ENCODE data around the gene VSIG10. TPM values are rescaled to one million over a fixed set of nuclear protein-coding genes. Genes with fewer than 3 reads are reported as not detected.
A peak's percentile ranks its signal among the peaks of the same experiment; 100 is the strongest.
"Not testable (repeated sequence)": the region's sequence is repeated elsewhere in the genome, so short reads cannot be mapped to it uniquely, and the experiment has no call there.

VSIG10 gene
- total RNA-seq, 1 donor from 2014 or later, result 22.0 TPM

DNA sequence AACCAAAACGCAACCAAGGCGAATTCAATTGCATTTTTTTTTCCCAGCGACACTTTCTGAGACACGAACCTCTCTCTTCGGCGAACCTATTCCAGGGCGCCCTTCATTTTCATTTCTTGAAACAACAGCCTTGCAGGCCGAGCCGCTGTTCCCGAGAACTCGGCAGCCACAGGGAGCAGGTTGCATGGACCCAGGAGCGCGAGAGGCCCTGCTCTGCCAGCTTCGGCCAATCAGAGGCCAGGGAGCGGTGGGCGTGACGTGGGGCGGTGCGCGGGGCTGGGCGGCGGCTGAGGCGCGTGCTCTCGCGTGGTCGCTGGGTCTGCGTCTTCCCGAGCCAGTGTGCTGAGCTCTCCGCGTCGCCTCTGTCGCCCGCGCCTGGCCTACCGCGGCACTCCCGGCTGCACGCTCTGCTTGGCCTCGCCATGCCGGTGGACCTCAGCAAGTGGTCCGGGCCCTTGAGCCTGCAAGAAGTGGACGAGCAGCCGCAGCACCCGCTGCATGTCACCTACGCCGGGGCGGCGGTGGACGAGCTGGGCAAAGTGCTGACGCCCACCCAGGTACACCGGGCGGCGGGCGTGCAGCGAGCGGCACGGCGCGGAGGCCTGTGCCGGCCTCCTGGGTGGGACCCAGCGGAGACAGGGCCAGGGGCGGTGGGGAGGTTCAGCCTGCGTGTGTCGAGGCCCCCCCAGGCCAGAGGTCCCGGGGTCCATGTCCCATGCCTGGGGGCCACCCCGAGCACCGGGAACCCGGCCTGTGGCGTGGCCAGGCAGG lies 32.2 kb upstream of the VSIG10 start, which contains the start of gene PEBP1:
PEBP1 (plus strand) TSS at position 337 of the 771 bp plus-strand sequence; CDS start at position 423, 86 bp downstream.
- TF ChIP-seq, protein P1, sequence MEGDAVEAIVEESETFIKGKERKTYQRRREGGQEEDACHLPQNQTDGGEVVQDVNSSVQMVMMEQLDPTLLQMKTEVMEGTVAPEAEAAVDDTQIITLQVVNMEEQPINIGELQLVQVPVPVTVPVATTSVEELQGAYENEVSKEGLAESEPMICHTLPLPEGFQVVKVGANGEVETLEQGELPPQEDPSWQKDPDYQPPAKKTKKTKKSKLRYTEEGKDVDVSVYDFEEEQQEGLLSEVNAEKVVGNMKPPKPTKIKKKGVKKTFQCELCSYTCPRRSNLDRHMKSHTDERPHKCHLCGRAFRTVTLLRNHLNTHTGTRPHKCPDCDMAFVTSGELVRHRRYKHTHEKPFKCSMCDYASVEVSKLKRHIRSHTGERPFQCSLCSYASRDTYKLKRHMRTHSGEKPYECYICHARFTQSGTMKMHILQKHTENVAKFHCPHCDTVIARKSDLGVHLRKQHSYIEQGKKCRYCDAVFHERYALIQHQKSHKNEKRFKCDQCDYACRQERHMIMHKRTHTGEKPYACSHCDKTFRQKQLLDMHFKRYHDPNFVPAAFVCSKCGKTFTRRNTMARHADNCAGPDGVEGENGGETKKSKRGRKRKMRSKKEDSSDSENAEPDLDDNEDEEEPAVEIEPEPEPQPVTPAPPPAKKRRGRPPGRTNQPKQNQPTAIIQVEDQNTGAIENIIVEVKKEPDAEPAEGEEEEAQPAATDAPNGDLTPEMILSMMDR (IDR thresholded peaks at IDR 0.05; ENCODE audit: insufficient read depth, low read length, poor library complexity, severe bottlenecking), result no peak
- no peaks in the 10 kb centered on the region for H3K36me3 ChIP-seq (ENCODE audit: control insufficient read depth, insufficient read depth, low read length)
- no peaks in the 10 kb centered on the region for H3K27me3 ChIP-seq (ENCODE audit: control insufficient read depth, insufficient read depth, low read length)
- H3K4me3 ChIP-seq (ENCODE audit: low read depth, low read length), result peak within 1 kb of the TSS; percentile 95
- DNase-seq (ENCODE audit: low read depth), result peak; percentile 60

DNA sequence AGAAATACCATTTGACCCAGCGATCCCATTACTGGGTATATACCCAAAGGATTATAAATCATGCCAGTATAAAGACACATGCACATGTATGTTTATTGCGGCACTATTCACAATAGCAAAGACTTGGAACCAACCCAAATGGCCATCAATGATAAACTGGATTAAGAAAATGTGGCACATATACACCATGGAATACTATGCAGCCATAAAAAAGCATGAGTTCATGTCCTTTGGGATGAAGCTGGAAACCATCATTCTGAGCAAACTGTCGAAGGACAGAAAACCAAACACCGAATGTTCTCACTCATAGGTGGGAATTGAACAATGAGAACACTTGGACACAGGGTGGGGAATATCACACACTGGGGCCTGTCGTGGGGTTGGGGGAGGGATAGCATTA lies 25.6 kb upstream of the VSIG10 start:
- H3K36me3 ChIP-seq (ENCODE audit: control insufficient read depth, insufficient read depth, low read length); H3K27me3 ChIP-seq (ENCODE audit: control insufficient read depth, insufficient read depth, low read length); H3K4me3 ChIP-seq (ENCODE audit: low read depth, low read length); DNase-seq (ENCODE audit: low read depth): not testable (repeated sequence)

DNA sequence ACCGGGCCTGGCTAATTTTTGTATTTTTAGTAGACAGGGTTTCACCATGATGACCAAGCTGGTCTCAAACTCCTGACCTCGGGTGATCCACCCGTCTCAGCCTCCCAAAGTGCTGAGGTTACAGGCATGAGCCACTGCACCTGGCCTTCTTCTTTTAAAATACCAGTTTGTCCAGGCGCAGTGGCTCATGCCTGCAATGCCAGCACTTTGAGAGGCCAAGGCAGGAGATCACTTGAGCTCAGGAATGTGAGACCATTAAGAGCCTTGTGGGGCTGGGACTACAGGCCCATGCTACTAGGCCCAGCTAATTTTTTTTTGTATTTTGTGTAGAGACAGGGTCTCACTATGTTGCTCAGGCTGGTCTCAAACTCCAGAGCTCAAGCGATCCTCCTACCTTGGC lies 24.1 kb upstream of the VSIG10 start:
- TF ChIP-seq, protein P1 (IDR thresholded peaks at IDR 0.05; ENCODE audit: insufficient read depth, low read length, poor library complexity, severe bottlenecking), result no peak

DNA sequence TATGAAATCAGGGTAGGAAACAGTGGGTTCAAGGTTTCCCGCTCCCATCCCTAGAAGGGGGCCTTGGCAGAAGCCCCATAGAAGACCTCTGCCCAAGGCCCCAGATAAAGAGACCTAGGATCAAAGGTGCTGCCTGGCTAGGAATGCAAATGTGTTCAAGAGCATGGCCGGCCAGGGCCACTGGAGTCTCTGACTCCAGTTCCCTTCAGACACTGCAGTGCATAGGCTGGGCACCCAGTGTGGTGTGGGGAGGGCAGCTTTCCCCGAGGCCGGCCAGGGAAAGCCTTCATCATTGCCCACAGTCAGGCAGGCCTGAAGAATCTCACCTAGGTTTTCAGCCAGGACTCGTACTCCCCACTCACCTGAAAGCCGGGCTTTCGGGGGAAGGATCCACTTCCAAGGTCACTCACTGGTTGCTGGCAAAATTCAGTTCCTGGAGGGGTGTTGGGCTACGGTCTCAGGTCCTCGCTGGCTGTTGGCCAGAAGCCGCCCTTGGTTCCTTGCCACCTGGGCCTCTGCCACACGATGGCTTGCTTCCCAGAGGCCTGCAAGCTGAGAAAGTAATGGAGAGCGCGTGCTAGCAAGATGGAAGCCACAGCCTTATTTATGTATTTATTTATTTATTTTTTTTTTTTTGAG lies 22.4 kb upstream of the VSIG10 start:
- TF ChIP-seq, protein P1 (IDR thresholded peaks at IDR 0.05; ENCODE audit: insufficient read depth, low read length, poor library complexity, severe bottlenecking), result no peak
- no peak for DNase-seq (ENCODE audit: low read depth)
- Histone ChIP-seq H3K4me3 (ENCODE audit: low read depth, low read length) (no peak overlapping the region), H3K36me3 (ENCODE audit: control insufficient read depth, insufficient read depth, low read length) (no peaks in the 10 kb centered on the region), H3K27me3 (ENCODE audit: control insufficient read depth, insufficient read depth, low read length) (no peaks in the 10 kb centered on the region)

More for the DNA sequence above, 24.1 kb upstream of the VSIG10 start:
- DNase-seq (ENCODE audit: low read depth), result no peak
- H3K36me3 ChIP-seq (ENCODE audit: control insufficient read depth, insufficient read depth, low read length), result no peaks in the 10 kb centered on the region
- no peaks in the 10 kb centered on the region for H3K27me3 ChIP-seq (ENCODE audit: control insufficient read depth, insufficient read depth, low read length)
- no peak overlapping the region for H3K4me3 ChIP-seq (ENCODE audit: low read depth, low read length)

DNA sequence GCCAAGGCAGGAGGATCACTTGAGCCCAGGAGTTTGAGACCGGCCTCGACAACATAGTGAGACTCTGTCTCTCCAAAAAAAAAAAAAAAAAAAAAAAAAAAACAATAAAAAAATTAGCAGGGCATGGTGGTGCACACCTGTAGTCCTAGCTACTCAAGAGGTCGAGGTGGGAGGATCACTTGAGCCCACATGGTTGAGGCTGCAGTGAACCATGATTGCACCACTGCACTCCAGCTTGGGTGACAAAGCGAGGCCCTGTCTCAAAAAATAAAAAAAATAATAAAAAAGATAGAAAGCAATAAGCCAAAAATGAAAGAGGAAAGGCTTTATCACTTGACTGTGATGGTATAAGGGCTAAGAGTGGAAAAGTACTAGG lies 21.9 kb upstream of the VSIG10 start:
- TF ChIP-seq, protein P1 (IDR thresholded peaks at IDR 0.05; ENCODE audit: insufficient read depth, low read length, poor library complexity, severe bottlenecking), result no peak

DNA sequence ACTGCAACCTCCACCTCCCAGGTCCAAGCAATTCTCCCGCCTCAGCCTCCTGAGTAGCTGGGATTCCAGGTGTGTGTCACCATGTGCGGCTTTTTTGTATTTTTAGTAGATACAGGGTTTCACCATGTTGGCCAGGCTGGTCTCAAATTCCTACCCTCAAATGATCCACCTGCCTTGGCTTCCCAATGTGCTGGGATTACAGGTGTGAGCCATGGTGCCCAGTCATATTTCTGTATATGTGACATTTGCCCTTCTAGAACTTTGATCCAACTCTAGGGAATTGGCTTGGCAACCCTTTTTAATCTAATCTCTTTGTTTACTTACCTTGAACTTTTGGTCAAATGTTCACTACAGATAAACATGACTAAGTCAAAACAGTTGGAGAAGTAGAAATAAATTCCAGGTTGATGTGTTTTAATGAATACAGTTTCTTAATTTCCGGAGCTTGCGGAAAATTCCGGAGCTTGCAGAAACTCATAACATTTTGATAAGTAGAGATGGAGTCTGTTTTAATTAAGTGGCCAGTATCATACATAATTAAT lies 20.6 kb upstream of the VSIG10 start:
- no peaks in the 10 kb centered on the region for H3K36me3 ChIP-seq (ENCODE audit: control insufficient read depth, insufficient read depth, low read length)
- H3K4me3 ChIP-seq (ENCODE audit: low read depth, low read length), result no peak overlapping the region
- TF ChIP-seq, protein P1 (IDR thresholded peaks at IDR 0.05; ENCODE audit: insufficient read depth, low read length, poor library complexity, severe bottlenecking), result no peak
- H3K27me3 ChIP-seq (ENCODE audit: control insufficient read depth, insufficient read depth, low read length), result no peaks in the 10 kb centered on the region
- DNase-seq (ENCODE audit: low read depth), result no peak

More for the DNA sequence above, 21.9 kb upstream of the VSIG10 start:
- no peak for DNase-seq (ENCODE audit: low read depth)
- Histone ChIP-seq H3K27me3 (ENCODE audit: control insufficient read depth, insufficient read depth, low read length) (no peaks in the 10 kb centered on the region), H3K4me3 (ENCODE audit: low read depth, low read length) (no peak overlapping the region), H3K36me3 (ENCODE audit: control insufficient read depth, insufficient read depth, low read length) (no peaks in the 10 kb centered on the region)

All from kidney epithelial cell (primary cell).